K562 (cell line): Measurements from ENCODE around the gene EPS8L1. TPM values are rescaled to one million over a fixed set of nuclear protein-coding genes. Genes with fewer than 3 reads are reported as not detected.
A peak's percentile ranks its signal among the peaks of the same experiment; 100 is the strongest.

ENCODE experiments used
- ASH1L ChIP-seq: fragments of 450-650 bp; IDR thresholded peaks from 2 replicates; pipeline ENCODE4 v1.6.1; 2018; ENCODE audit warnings: borderline replicate concordance, mild to moderate bottlenecking, low read depth; ENCODE audit not compliant: partially characterized antibody
- BDP1 ChIP-seq: IDR thresholded peaks from 3 replicates; pipeline ENCODE4 v1.6.1; 2011; ENCODE audit not compliant: insufficient read length, insufficient read depth
- EP300 ChIP-seq: IDR thresholded peaks from 2 replicates; pipeline ENCODE4 v1.6.1; 2012; ENCODE audit warnings: low read length, improper control_type of control experiment
- FOXA3 ChIP-seq, 2 experiments: fragments of 450-650 bp in 1 of 2; sonication (generic) in 1 of 2; formaldehyde crosslinking; IDR thresholded peaks in 1 of 2; conservative IDR thresholded peaks in 1 of 2; 2 replicates each; pipeline versions ENCODE4 v1.4.0 to v1.8.0; 2020 to 2022; ENCODE audit warnings: mild to moderate bottlenecking in 2 of 2, missing genetic modification reagents in 1 of 2
- NCOA4 ChIP-seq: fragments of 450-650 bp; IDR thresholded peaks from 2 replicates; pipeline ENCODE4 v1.6.1; 2018; ENCODE audit warnings: mild to moderate bottlenecking; ENCODE audit not compliant: partially characterized antibody
- POLR2A ChIP-seq: fragments of 450-650 bp; conservative IDR thresholded peaks from 2 replicates; pipeline ENCODE4 v1.6.1; 2016
- SMAD1 ChIP-seq: fragments of 150-350 bp; IDR thresholded peaks from 2 replicates; pipeline ENCODE4 v1.6.1; 2014; ENCODE audit warnings: low read length, low read depth; ENCODE audit not compliant: partially characterized antibody
- STAG1 ChIP-seq: sonication (generic); formaldehyde crosslinking; IDR thresholded peaks from 2 replicates; pipeline ENCODE4 v1.5.0; 2020; ENCODE audit warnings: missing genetic modification reagents, borderline replicate concordance
- TFAM ChIP-seq: fragments of 250-450 bp; sonication (Bioruptor Pico); conservative IDR thresholded peaks from 2 replicates; pipeline ENCODE4 v1.5.0; 2021; ENCODE audit warnings: mild to moderate bottlenecking, moderate library complexity
- ZBTB8A ChIP-seq: fragments of 450-650 bp; IDR thresholded peaks from 2 replicates; pipeline ENCODE4 v1.6.1; 2018; ENCODE audit warnings: mild to moderate bottlenecking, moderate library complexity; ENCODE audit not compliant: partially characterized antibody
- ZNF431 ChIP-seq: sonication (generic); formaldehyde crosslinking; IDR thresholded peaks from 2 replicates; pipeline ENCODE4 v1.8.0; 2022; ENCODE audit warnings: mild to moderate bottlenecking, missing genetic modification reagents
- polyA plus RNA-seq, 8 experiments: library from polyadenylated mRNA; depleted of rRNA in 4 of 8; stranded (reverse) in 5 of 8; unstranded in 3 of 8; fragments of >200 nt; fragmentation: Nextera tagmentation in 2 of 8; fragmentation: Illumina TruSeq in 1 of 8; extraction: Ambion mirVana in 2 of 8; extraction: Trizol in 1 of 8; gene quantifications; 2 replicates each; pipeline versions ENCODE4 v1.2.1 to v1.2.3, GENCODE V29; 2011 to 2014; ENCODE audit warnings: inconsistent platforms in 1 of 8, missing spikeins in 1 of 8
- total RNA-seq, 7 experiments: library from RNA; depleted of rRNA in 6 of 7; stranded (reverse); fragments of >200 nt in 6 of 7; fragmentation: Illumina TruSeq in 2 of 7; extraction: Trizol in 2 of 7; gene quantifications; 2 replicates each; pipeline versions ENCODE4 v1.2.1 to v1.2.3, GENCODE V29; 2011 to 2021; ENCODE audit warnings: low replicate concordance in 1 of 7
- TF ChIP-seq, protein P1 (sequence below): fragments of 250-450 bp; sonication (Bioruptor Pico); IDR thresholded peaks from 2 replicates; pipeline ENCODE4 v1.8.0; 2022; ENCODE audit warnings: inconsistent platforms, mild to moderate bottlenecking, moderate library complexity, borderline replicate concordance
- TF ChIP-seq, protein P2 (sequence below), 2 experiments: fragments of 450-650 bp; IDR thresholded peaks; 2 replicates each; pipeline ENCODE4 v1.6.1; 2018; ENCODE audit warnings: mild to moderate bottlenecking in 2 of 2, low read depth in 1 of 2; ENCODE audit not compliant: partially characterized antibody in 2 of 2
- TF ChIP-seq, protein P3 (sequence below): fragments of 150-350 bp; IDR thresholded peaks from 2 replicates; pipeline ENCODE4 v1.6.1; 2014; ENCODE audit warnings: low read depth, mild to moderate bottlenecking, low read length, borderline replicate concordance
- TF ChIP-seq, protein P4 (sequence below): fragments of 450-650 bp; formaldehyde crosslinking; IDR thresholded peaks from 2 replicates; pipeline ENCODE4 v1.4.0; 2020; ENCODE audit warnings: mild to moderate bottlenecking, mixed read lengths

The EPS8L1 gene
- total and polyA plus RNA-seq, 9 of the 15 experiments (the other 6 are each of a cell fraction or from before 2014, with no cell fraction given) = 0.35 to 22.1 (median 11.9) TPM

DNA sequence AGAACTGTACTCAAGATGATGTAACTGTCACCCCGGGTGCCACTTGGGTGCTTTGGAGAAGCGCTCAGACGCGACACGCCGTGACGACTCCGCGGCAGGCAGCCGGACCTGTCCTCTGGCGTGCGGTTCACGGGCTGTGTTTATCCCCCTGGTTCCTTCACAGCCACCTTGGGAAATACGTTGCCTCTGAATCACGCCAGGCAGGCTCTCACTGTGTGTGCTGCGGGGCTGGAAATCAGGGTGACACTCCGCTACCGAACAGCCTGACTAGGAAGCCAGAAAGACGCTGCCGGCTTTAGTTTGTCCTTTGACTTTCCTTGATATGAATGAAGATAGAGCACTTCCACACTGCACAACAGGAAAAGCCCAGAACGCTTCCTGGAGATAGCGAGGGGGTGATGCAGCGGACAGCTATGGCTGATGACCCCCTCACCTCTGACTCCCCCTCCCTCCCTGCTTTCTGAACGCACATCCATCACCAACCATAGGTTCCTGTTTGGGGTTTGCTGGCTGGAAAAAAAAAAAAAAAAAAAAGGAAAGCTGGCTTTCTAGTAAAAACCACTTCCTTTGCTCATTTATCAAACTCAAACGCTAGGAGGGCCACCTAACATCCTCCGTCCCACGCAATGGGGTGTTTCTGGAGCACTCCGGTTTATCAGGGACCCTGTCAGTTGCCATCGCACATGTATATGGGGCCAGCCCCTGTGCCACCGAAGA, 33.9 kb upstream of the EPS8L1 start (continued):
- TF ChIP-seq, protein P1, sequence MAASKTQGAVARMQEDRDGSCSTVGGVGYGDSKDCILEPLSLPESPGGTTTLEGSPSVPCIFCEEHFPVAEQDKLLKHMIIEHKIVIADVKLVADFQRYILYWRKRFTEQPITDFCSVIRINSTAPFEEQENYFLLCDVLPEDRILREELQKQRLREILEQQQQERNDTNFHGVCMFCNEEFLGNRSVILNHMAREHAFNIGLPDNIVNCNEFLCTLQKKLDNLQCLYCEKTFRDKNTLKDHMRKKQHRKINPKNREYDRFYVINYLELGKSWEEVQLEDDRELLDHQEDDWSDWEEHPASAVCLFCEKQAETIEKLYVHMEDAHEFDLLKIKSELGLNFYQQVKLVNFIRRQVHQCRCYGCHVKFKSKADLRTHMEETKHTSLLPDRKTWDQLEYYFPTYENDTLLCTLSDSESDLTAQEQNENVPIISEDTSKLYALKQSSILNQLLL (CRISPR knock-in tag) = no peak
- TF ChIP-seq NCOA4 (no peak), POLR2A (peak; percentile 65; the same call in 1 of the 2 replicates), TFAM (CRISPR knock-in tag) (no peak), ASH1L (no peak), ZBTB8A (no peak), ZNF431 (CRISPR knock-in tag) (no peak), SMAD1 (no peak), BDP1 (no peak), STAG1 (CRISPR knock-in tag) (no peak), FOXA3 (CRISPR knock-in tag; conservative IDR thresholded peaks at IDR 0.05 in 1 of 2, IDR thresholded peaks at IDR 0.05 in 1 of 2) (no peak), EP300 (peak; percentile 83)
- TF ChIP-seq, protein P2, sequence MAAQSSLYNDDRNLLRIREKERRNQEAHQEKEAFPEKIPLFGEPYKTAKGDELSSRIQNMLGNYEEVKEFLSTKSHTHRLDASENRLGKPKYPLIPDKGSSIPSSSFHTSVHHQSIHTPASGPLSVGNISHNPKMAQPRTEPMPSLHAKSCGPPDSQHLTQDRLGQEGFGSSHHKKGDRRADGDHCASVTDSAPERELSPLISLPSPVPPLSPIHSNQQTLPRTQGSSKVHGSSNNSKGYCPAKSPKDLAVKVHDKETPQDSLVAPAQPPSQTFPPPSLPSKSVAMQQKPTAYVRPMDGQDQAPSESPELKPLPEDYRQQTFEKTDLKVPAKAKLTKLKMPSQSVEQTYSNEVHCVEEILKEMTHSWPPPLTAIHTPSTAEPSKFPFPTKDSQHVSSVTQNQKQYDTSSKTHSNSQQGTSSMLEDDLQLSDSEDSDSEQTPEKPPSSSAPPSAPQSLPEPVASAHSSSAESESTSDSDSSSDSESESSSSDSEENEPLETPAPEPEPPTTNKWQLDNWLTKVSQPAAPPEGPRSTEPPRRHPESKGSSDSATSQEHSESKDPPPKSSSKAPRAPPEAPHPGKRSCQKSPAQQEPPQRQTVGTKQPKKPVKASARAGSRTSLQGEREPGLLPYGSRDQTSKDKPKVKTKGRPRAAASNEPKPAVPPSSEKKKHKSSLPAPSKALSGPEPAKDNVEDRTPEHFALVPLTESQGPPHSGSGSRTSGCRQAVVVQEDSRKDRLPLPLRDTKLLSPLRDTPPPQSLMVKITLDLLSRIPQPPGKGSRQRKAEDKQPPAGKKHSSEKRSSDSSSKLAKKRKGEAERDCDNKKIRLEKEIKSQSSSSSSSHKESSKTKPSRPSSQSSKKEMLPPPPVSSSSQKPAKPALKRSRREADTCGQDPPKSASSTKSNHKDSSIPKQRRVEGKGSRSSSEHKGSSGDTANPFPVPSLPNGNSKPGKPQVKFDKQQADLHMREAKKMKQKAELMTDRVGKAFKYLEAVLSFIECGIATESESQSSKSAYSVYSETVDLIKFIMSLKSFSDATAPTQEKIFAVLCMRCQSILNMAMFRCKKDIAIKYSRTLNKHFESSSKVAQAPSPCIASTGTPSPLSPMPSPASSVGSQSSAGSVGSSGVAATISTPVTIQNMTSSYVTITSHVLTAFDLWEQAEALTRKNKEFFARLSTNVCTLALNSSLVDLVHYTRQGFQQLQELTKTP (IDR thresholded peaks at IDR 0.05; ENCODE audit: low read depth in 1 of 2, partially characterized antibody in 2 of 2) = peak in 1 of 2 experiments; percentile 69
- TF ChIP-seq, protein P3, sequence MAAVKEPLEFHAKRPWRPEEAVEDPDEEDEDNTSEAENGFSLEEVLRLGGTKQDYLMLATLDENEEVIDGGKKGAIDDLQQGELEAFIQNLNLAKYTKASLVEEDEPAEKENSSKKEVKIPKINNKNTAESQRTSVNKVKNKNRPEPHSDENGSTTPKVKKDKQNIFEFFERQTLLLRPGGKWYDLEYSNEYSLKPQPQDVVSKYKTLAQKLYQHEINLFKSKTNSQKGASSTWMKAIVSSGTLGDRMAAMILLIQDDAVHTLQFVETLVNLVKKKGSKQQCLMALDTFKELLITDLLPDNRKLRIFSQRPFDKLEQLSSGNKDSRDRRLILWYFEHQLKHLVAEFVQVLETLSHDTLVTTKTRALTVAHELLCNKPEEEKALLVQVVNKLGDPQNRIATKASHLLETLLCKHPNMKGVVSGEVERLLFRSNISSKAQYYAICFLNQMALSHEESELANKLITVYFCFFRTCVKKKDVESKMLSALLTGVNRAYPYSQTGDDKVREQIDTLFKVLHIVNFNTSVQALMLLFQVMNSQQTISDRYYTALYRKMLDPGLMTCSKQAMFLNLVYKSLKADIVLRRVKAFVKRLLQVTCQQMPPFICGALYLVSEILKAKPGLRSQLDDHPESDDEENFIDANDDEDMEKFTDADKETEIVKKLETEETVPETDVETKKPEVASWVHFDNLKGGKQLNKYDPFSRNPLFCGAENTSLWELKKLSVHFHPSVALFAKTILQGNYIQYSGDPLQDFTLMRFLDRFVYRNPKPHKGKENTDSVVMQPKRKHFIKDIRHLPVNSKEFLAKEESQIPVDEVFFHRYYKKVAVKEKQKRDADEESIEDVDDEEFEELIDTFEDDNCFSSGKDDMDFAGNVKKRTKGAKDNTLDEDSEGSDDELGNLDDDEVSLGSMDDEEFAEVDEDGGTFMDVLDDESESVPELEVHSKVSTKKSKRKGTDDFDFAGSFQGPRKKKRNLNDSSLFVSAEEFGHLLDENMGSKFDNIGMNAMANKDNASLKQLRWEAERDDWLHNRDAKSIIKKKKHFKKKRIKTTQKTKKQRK = no peak
- TF ChIP-seq, protein P4, sequence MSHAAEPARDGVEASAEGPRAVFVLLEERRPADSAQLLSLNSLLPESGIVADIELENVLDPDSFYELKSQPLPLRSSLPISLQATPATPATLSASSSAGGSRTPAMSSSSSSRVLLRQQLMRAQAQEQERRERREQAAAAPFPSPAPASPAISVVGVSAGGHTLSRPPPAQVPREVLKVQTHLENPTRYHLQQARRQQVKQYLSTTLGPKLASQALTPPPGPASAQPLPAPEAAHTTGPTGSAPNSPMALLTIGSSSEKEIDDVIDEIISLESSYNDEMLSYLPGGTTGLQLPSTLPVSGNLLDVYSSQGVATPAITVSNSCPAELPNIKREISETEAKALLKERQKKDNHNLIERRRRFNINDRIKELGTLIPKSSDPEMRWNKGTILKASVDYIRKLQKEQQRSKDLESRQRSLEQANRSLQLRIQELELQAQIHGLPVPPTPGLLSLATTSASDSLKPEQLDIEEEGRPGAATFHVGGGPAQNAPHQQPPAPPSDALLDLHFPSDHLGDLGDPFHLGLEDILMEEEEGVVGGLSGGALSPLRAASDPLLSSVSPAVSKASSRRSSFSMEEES (CRISPR knock-in tag) = no peak
